H9 (cell line): Measurements from ENCODE around the gene MRPL28. TPM values are rescaled to one million over a fixed set of nuclear protein-coding genes. Genes with fewer than 3 reads are reported as not detected.

Experiments
- DNase-seq: peaks from one replicate; pipeline ENCODE4 v3.0.0-alpha.2; 2017
- H2AFZ ChIP-seq: one replicate; pipeline ENCODE4 v1.6.1; 2013; ENCODE audit warnings: mild to moderate bottlenecking, low read length, control low read depth, moderate library complexity
- H2AK5ac ChIP-seq: 2 replicates; pipeline ENCODE4 v1.6.1; 2013; ENCODE audit warnings: low read length, control low read depth, mixed read lengths; ENCODE audit not compliant: insufficient read length
- H2BK120ac ChIP-seq: one replicate; pipeline ENCODE4 v1.6.1; 2013; ENCODE audit warnings: low read depth, mild to moderate bottlenecking, low read length, control low read depth, inconsistent platforms; ENCODE audit not compliant: poor library complexity, severe bottlenecking
- H2BK12ac ChIP-seq: 2 replicates; pipeline ENCODE4 v1.6.1; 2013; ENCODE audit warnings: low read length, control low read depth, mixed read lengths, low read depth; ENCODE audit not compliant: insufficient read length
- H2BK15ac ChIP-seq: 2 replicates; pipeline ENCODE4 v1.6.1; 2013; ENCODE audit warnings: low read depth, low read length, control low read depth
- H2BK20ac ChIP-seq: one replicate; pipeline ENCODE4 v1.6.1; 2013; ENCODE audit warnings: low read depth, mild to moderate bottlenecking, low read length, control low read depth, inconsistent platforms; ENCODE audit not compliant: poor library complexity, severe bottlenecking
- H2BK5ac ChIP-seq: 2 replicates; pipeline ENCODE4 v1.6.1; 2013; ENCODE audit warnings: low read length, control low read depth, mixed read lengths; ENCODE audit not compliant: insufficient read length
- H3K14ac ChIP-seq: 2 replicates; pipeline ENCODE4 v1.6.1; 2013; ENCODE audit warnings: low read length, control low read depth; ENCODE audit not compliant: insufficient read depth
- H3K18ac ChIP-seq: 2 replicates; pipeline ENCODE4 v1.6.1; 2013; ENCODE audit warnings: low read depth, mild to moderate bottlenecking, mixed read lengths, low read length, control low read depth; ENCODE audit not compliant: insufficient read length
- H3K23ac ChIP-seq: 2 replicates; pipeline ENCODE4 v1.6.1; 2013; ENCODE audit warnings: low read length, control low read depth, mixed read lengths, low read depth; ENCODE audit not compliant: insufficient read length
- H3K23me2 ChIP-seq: 2 replicates; pipeline ENCODE4 v1.6.1; 2013; ENCODE audit warnings: low read depth, mild to moderate bottlenecking, mixed read lengths, low read length, control low read depth; ENCODE audit not compliant: insufficient read length, poor library complexity, severe bottlenecking
- H3K27ac ChIP-seq: 2 replicates; pipeline ENCODE4 v1.5.1; 2013; ENCODE audit warnings: low read length, control low read depth, mixed read lengths, low read depth; ENCODE audit not compliant: insufficient read length
- H3K27me3 ChIP-seq: 2 replicates; pipeline ENCODE4 v1.6.1; 2013; ENCODE audit warnings: low read length, control low read depth, inconsistent platforms; ENCODE audit not compliant: insufficient read depth
- H3K4ac ChIP-seq: 2 replicates; pipeline ENCODE4 v1.6.1; 2013; ENCODE audit warnings: low read depth, mild to moderate bottlenecking, control low read depth, inconsistent platforms, low read length, moderate library complexity
- H3K4me1 ChIP-seq: 2 replicates; pipeline ENCODE4 v1.6.1; 2013; ENCODE audit warnings: low read length, control low read depth, inconsistent platforms; ENCODE audit not compliant: insufficient read depth
- H3K4me2 ChIP-seq: 2 replicates; pipeline ENCODE4 v1.6.1; 2013; ENCODE audit warnings: low read length, control low read depth, mixed read lengths; ENCODE audit not compliant: insufficient read length, insufficient read depth
- H3K56ac ChIP-seq: 2 replicates; pipeline ENCODE4 v1.6.1; 2013; ENCODE audit warnings: low read depth, mild to moderate bottlenecking, mixed read lengths, low read length, control low read depth; ENCODE audit not compliant: insufficient read length
- H3K79me1 ChIP-seq: 2 replicates; pipeline ENCODE4 v1.6.1; 2013; ENCODE audit warnings: low read depth, mild to moderate bottlenecking, moderate library complexity, low read length, control low read depth, inconsistent platforms; ENCODE audit not compliant: insufficient read depth, poor library complexity, severe bottlenecking
- H3K79me2 ChIP-seq: 2 replicates; pipeline ENCODE4 v1.6.1; 2013; ENCODE audit warnings: low read length, control low read depth, inconsistent platforms; ENCODE audit not compliant: insufficient read depth
- H3K9ac ChIP-seq: 2 replicates; pipeline ENCODE4 v1.6.1; 2013; ENCODE audit warnings: low read length, control low read depth, mixed read lengths; ENCODE audit not compliant: insufficient read length; ENCODE audit errors: extremely low read depth
- H3K9me3 ChIP-seq: one replicate; pipeline ENCODE4 v1.6.1; 2013; ENCODE audit warnings: low read depth, low read length, inconsistent platforms; ENCODE audit not compliant: control insufficient read depth
- H3T11ph ChIP-seq: one replicate; pipeline ENCODE4 v1.6.1; 2013; ENCODE audit warnings: mild to moderate bottlenecking, low read length, control low read depth, inconsistent platforms
- H4K20me1 ChIP-seq: one replicate; pipeline ENCODE4 v1.6.1; 2013; ENCODE audit not compliant: control insufficient read depth, insufficient read length, insufficient read depth
- H4K5ac ChIP-seq: 2 replicates; pipeline ENCODE4 v1.6.1; 2013; ENCODE audit warnings: low read depth, mild to moderate bottlenecking, mixed read lengths, low read length, control low read depth; ENCODE audit not compliant: insufficient read length
- H4K8ac ChIP-seq: replicated peaks from 2 replicates; pipeline ENCODE4 v1.6.1; 2013; ENCODE audit warnings: low read length, control low read depth, mixed read lengths, low read depth; ENCODE audit not compliant: insufficient read length
- H4K91ac ChIP-seq: 2 replicates; pipeline ENCODE4 v1.6.1; 2013; ENCODE audit warnings: low read depth, mild to moderate bottlenecking, moderate library complexity, mixed read lengths, low read length, control low read depth; ENCODE audit not compliant: insufficient read length
- H3K27ac Mint-ChIP-seq, 3 experiments: 2 replicates in 2 of 3; 3 replicates in 1 of 3; pipeline ENCODE4 v1.8.0; 2020 to 2021; ENCODE audit warnings: mixed read lengths in 3 of 3, mild to moderate bottlenecking in 1 of 3, moderate library complexity in 1 of 3
- H3K27me3 Mint-ChIP-seq: 2 replicates; pipeline ENCODE4 v1.8.0; 2021; ENCODE audit warnings: low read depth, mild to moderate bottlenecking, moderate library complexity, mixed read lengths
- H3K36me3 Mint-ChIP-seq, 3 experiments: 2 replicates in 2 of 3; 3 replicates in 1 of 3; pipeline ENCODE4 v1.8.0; 2020 to 2021; ENCODE audit warnings: low read depth in 3 of 3, mixed read lengths in 3 of 3; ENCODE audit not compliant: insufficient read depth in 1 of 3
- H3K4me1 Mint-ChIP-seq, 2 experiments: 2 replicates each; pipeline ENCODE4 v1.8.0; 2020; ENCODE audit warnings: mixed read lengths in 2 of 2
- H3K4me3 Mint-ChIP-seq, 2 experiments: 2 replicates in 1 of 2; 3 replicates in 1 of 2; pipeline ENCODE4 v1.8.0; 2020 to 2021; ENCODE audit warnings: mild to moderate bottlenecking in 2 of 2, mixed read lengths in 2 of 2, moderate library complexity in 1 of 2
- H3K9me3 Mint-ChIP-seq, 2 experiments: 2 replicates in 1 of 2; 3 replicates in 1 of 2; pipeline ENCODE4 v1.8.0; 2020; ENCODE audit warnings: mild to moderate bottlenecking in 2 of 2, mixed read lengths in 2 of 2, moderate library complexity in 1 of 2
- WGBS: extraction: QIAGEN DNeasy Blood & Tissue Kit; methylation state at CpG from one replicate; pipeline ENCODE4 v1.1.7; 2013; ENCODE audit warnings: missing lambda C conversion rate, low lambda C conversion rate, mixed read lengths; ENCODE audit not compliant: insufficient read length; ENCODE audit errors: extremely low coverage; 5-methylcytosine and 5-hydroxymethylcytosine counted together
- total RNA-seq: library from RNA; stranded (reverse); gene quantifications from 2 replicates; pipeline ENCODE4 v1.2.1, GENCODE V29; 2021
- TF ChIP-seq, protein P1 (sequence below): fragments of 200-600 bp; sonication (generic); conservative IDR thresholded peaks from 3 replicates; pipeline ENCODE4 v1.8.0; 2021; ENCODE audit warnings: antibody characterized with exemption, mild to moderate bottlenecking

Gene MRPL28
- total RNA-seq, 1 experiment from 2014 or later, result 154 TPM

DNA sequence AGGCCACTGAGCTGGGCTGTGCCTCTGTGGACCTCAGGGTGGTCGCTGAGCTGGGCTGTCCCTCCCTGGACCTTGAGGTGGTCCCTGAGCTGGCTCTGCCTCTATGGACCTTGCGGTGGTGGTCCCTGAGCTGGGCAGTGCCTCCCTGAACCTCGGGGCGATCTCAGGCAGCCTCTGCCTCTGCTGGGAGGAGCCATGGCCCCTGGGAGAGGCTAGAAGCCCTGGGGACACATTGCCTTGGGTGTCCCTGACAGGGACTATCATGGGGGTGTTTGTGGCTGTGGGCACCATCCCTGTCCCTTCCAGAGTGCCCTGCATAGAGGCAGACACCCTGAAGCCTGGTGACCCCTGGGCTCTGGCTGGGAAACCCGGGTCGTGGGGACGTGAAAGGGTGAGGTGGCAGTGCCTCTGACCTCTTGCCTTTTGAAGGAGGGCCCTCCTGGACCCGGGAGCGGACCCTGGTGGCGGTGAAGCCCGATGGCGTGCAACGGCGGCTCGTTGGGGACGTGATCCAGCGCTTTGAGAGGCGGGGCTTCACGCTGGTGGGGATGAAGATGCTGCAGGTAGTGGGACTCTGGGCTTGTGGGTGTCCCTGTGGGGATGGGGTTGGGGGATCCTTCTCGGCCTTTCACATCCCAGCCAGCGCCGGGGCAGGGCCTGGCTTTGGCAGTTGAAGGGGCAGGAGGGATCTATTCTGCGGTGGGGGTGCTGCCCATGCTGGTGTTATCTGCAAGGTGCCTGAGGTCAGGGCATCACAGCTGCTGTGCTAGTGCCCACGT is 28.4 kb upstream of the MRPL28 start:
- Histone ChIP-seq H2BK5ac (no peak overlapping the region), H3K23me2 (no peaks in the 10 kb centered on the region), H2BK12ac (no peak overlapping the region), H3K18ac (no peak overlapping the region), H2AK5ac (no peak overlapping the region), H2BK120ac (no peak overlapping the region), H3K27ac (no peak overlapping the region), H3K56ac (no peak overlapping the region), H3K9ac (no peak overlapping the region), H4K91ac (no peak overlapping the region), H3T11ph (no peak overlapping the region), H3K4me2 (peak overlapping the region; percentile 6), H4K20me1 (peaks cover 2% of the 10 kb centered on the region), H2AFZ (no peak overlapping the region), H3K79me2 (no peaks in the 10 kb centered on the region), H3K27me3 (no peaks in the 10 kb centered on the region), H2BK20ac (no peak overlapping the region), H2BK15ac (no peak overlapping the region), H3K14ac (no peak overlapping the region), H3K4ac (no peak overlapping the region), H4K8ac (no peak overlapping the region), H3K23ac (no peak overlapping the region), H3K9me3 (no peaks in the 10 kb centered on the region), H3K79me1 (no peaks in the 10 kb centered on the region), H4K5ac (no peak overlapping the region), H3K4me1 (peaks cover 2% of the 10 kb centered on the region; the same call in 1 of the 2 replicates)
- WGBS, result no CpG with 5 or more reads among the region's 24 CpGs
- TF ChIP-seq, protein P1, sequence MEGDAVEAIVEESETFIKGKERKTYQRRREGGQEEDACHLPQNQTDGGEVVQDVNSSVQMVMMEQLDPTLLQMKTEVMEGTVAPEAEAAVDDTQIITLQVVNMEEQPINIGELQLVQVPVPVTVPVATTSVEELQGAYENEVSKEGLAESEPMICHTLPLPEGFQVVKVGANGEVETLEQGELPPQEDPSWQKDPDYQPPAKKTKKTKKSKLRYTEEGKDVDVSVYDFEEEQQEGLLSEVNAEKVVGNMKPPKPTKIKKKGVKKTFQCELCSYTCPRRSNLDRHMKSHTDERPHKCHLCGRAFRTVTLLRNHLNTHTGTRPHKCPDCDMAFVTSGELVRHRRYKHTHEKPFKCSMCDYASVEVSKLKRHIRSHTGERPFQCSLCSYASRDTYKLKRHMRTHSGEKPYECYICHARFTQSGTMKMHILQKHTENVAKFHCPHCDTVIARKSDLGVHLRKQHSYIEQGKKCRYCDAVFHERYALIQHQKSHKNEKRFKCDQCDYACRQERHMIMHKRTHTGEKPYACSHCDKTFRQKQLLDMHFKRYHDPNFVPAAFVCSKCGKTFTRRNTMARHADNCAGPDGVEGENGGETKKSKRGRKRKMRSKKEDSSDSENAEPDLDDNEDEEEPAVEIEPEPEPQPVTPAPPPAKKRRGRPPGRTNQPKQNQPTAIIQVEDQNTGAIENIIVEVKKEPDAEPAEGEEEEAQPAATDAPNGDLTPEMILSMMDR, result peak; percentile 27; the same call in 2 of the 3 replicates
- H3K4me3 Mint-ChIP-seq, result peak overlapping the region; percentile 51 to 71
- DNase-seq, result peak; percentile 73
- peaks cover 22 to 24% of the 10 kb centered on the region in 2 experiments for H3K4me1 Mint-ChIP-seq
- H3K27ac Mint-ChIP-seq, result peak overlapping the region in 1 of 3 experiments; percentile 91; a peak in 2 of 7 replicates
- no peaks in the 10 kb centered on the region for H3K27me3 Mint-ChIP-seq
- H3K9me3 Mint-ChIP-seq, result peaks cover 0 to 2% of the 10 kb centered on the region in 2 experiments; a peak in 2 of 5 replicates
- peaks cover 15 to 23% (median 22%) of the 10 kb centered on the region in 3 experiments for H3K36me3 Mint-ChIP-seq
